Mesendoderm (in vitro differentiated cells): ENCODE data around the gene GOLPH3L. TPM values are rescaled to one million over a fixed set of nuclear protein-coding genes. Genes with fewer than 3 reads are reported as not detected.

Experiments
- DNase-seq: peaks from one replicate; pipeline ENCODE4 v3.0.0; 2013
- H2AK5ac ChIP-seq: 2 replicates; pipeline ENCODE4 v1.6.1; 2013; ENCODE audit warnings: low read length, inconsistent platforms
- H2BK120ac ChIP-seq: 2 replicates; pipeline ENCODE4 v1.6.1; 2013; ENCODE audit warnings: low read depth, mild to moderate bottlenecking, low read length, moderate library complexity, mixed read lengths
- H2BK15ac ChIP-seq: replicated peaks from 2 replicates; pipeline ENCODE4 v1.6.1; 2013; ENCODE audit warnings: low read depth, mild to moderate bottlenecking, moderate library complexity
- H2BK5ac ChIP-seq: 2 replicates; pipeline ENCODE4 v1.6.1; 2013; ENCODE audit warnings: low read length, inconsistent platforms
- H3K18ac ChIP-seq: 2 replicates; pipeline ENCODE4 v1.6.1; 2013; ENCODE audit warnings: mild to moderate bottlenecking, low read length, mixed read lengths
- H3K23ac ChIP-seq: one replicate; pipeline ENCODE4 v1.6.1; 2013; ENCODE audit warnings: low read length
- H3K27ac ChIP-seq: 2 replicates; pipeline ENCODE4 v1.5.1; 2013; ENCODE audit warnings: low read depth, mild to moderate bottlenecking, inconsistent platforms, low read length, moderate library complexity
- H3K27me3 ChIP-seq: 2 replicates; pipeline ENCODE4 v1.6.1; 2013; ENCODE audit warnings: low read length, control low read depth, mild to moderate bottlenecking, inconsistent platforms; ENCODE audit not compliant: insufficient read depth, poor library complexity
- H3K36me3 ChIP-seq: 2 replicates; pipeline ENCODE4 v1.6.1; 2013; ENCODE audit warnings: low read length, inconsistent platforms; ENCODE audit not compliant: control insufficient read depth, insufficient read depth
- H3K4ac ChIP-seq: one replicate; pipeline ENCODE4 v1.6.1; 2013; ENCODE audit warnings: low read depth, mild to moderate bottlenecking, low read length, moderate library complexity
- H3K4me1 ChIP-seq: 2 replicates; pipeline ENCODE4 v1.6.1; 2013; ENCODE audit warnings: low read depth, low read length, inconsistent platforms; ENCODE audit not compliant: control insufficient read depth
- H3K4me2 ChIP-seq: 2 replicates; pipeline ENCODE4 v1.6.1; 2013; ENCODE audit warnings: low read length
- H3K4me3 ChIP-seq: 2 replicates; pipeline ENCODE4 v1.5.1; 2013; ENCODE audit warnings: mild to moderate bottlenecking, low read length
- H3K56ac ChIP-seq: one replicate; pipeline ENCODE4 v1.6.1; 2013; ENCODE audit warnings: low read length
- H3K79me1 ChIP-seq: 2 replicates; pipeline ENCODE4 v1.6.1; 2013; ENCODE audit warnings: low read length, inconsistent platforms
- H3K79me2 ChIP-seq: 2 replicates; pipeline ENCODE4 v1.6.1; 2013; ENCODE audit warnings: mild to moderate bottlenecking, low read length; ENCODE audit not compliant: control insufficient read depth, insufficient read depth
- H3K9ac ChIP-seq: 2 replicates; pipeline ENCODE4 v1.6.1; 2013; ENCODE audit warnings: low read length, inconsistent platforms
- H4K5ac ChIP-seq: one replicate; pipeline ENCODE4 v1.6.1; 2013; ENCODE audit warnings: low read length
- H4K8ac ChIP-seq: one replicate; pipeline ENCODE4 v1.6.1; 2013; ENCODE audit warnings: low read depth, mild to moderate bottlenecking, control low read depth, low read length, moderate library complexity
- WGBS: extraction: QIAGEN DNeasy Blood & Tissue Kit; methylation state at CpG from one replicate; pipeline ENCODE4 v1.1.7; 2013; ENCODE audit warnings: low lambda C conversion rate, missing lambda C conversion rate; ENCODE audit not compliant: insufficient coverage; ENCODE audit errors: extremely low coverage; 5-methylcytosine and 5-hydroxymethylcytosine counted together
- polyA plus RNA-seq, 2 experiments: library from polyadenylated mRNA; stranded (reverse); fragments of 200-250 nt; gene quantifications; one replicate each; pipeline ENCODE4 v1.2.3, GENCODE V29; 2013

Gene GOLPH3L
- 30.2 TPM for polyA plus RNA-seq (2013, experiment 1 of 2)
- 29.5 TPM for polyA plus RNA-seq (2013, experiment 2 of 2)

- H3K79me2 ChIP-seq, result peaks cover 2% of the 10 kb centered on the region
- no peaks in the 10 kb centered on the region for H3K4me1 ChIP-seq
- H3K79me1 ChIP-seq, result no peaks in the 10 kb centered on the region
- peak; percentile 100 for DNase-seq
- H3K27me3 ChIP-seq, result no peaks in the 10 kb centered on the region
- H3K9ac ChIP-seq, result peak within 1 kb of the TSS; percentile 81
- peak within 1 kb of the TSS; percentile 59 for H3K4me2 ChIP-seq
- H3K36me3 ChIP-seq, result no peaks in the 10 kb centered on the region
- H3K23ac ChIP-seq, result no peak within 1 kb of the TSS
- no peak within 1 kb of the TSS for H3K27ac ChIP-seq
- no peak within 1 kb of the TSS for H2BK5ac ChIP-seq
- H2BK120ac ChIP-seq, result no peak within 1 kb of the TSS
- H3K4ac ChIP-seq, result no peak within 1 kb of the TSS
- no peak within 1 kb of the TSS for H3K18ac ChIP-seq
- H2BK15ac ChIP-seq, result no peak within 1 kb of the TSS
- H3K56ac ChIP-seq, result peak within 1 kb of the TSS; percentile 89
- no peak within 1 kb of the TSS for H4K5ac ChIP-seq
- H2AK5ac ChIP-seq, result no peak within 1 kb of the TSS
- WGBS, result no CpG with 5 or more reads among the region's 18 CpGs
- H3K4me3 ChIP-seq, result peak within 1 kb of the TSS; percentile 95
- H4K8ac ChIP-seq, result no peak within 1 kb of the TSS
These were observed at the start of gene GOLPH3L for GRCh38 chr1:150696995-150697927. GOLPH3L (minus strand) TSS chr1:150697154; CDS start chr1:150694838, 2,316 bp downstream.

- Histone ChIP-seq H2BK5ac (no peak overlapping the region), H3K79me1 (no peaks in the 10 kb centered on the region), H3K27ac (no peak overlapping the region), H2BK120ac (no peak overlapping the region), H2AK5ac (no peak overlapping the region), H3K56ac (no peak overlapping the region), H3K27me3 (no peaks in the 10 kb centered on the region), H3K4me3 (no peak overlapping the region), H3K36me3 (no peaks in the 10 kb centered on the region), H3K18ac (no peak overlapping the region), H3K23ac (no peak overlapping the region), H4K5ac (no peak overlapping the region), H3K9ac (no peak overlapping the region), H3K4me2 (no peak overlapping the region), H3K4ac (no peak overlapping the region), H4K8ac (peak overlapping the region; percentile 56), H3K4me1 (no peaks in the 10 kb centered on the region), H3K79me2 (no peaks in the 10 kb centered on the region), H2BK15ac (no peak overlapping the region)
- WGBS, result no CpG with 5 or more reads among the region's 3 CpGs
- DNase-seq, result no peak
These were observed 33.3 kb upstream of the GOLPH3L start for GRCh38 chr1:150730130-150730721.

- Histone ChIP-seq H3K4ac (no peak overlapping the region), H3K9ac (no peak overlapping the region), H3K27ac (no peak overlapping the region), H3K27me3 (no peaks in the 10 kb centered on the region), H3K4me3 (no peak overlapping the region), H3K4me1 (no peaks in the 10 kb centered on the region), H2AK5ac (no peak overlapping the region), H3K79me2 (no peaks in the 10 kb centered on the region), H3K56ac (no peak overlapping the region), H4K8ac (no peak overlapping the region), H3K18ac (no peak overlapping the region), H3K4me2 (no peak overlapping the region), H2BK5ac (no peak overlapping the region), H2BK15ac (no peak overlapping the region), H2BK120ac (no peak overlapping the region), H3K36me3 (no peaks in the 10 kb centered on the region), H4K5ac (no peak overlapping the region), H3K79me1 (no peaks in the 10 kb centered on the region), H3K23ac (no peak overlapping the region)
- DNase-seq, result no peak
- WGBS, result no CpG with 5 or more reads among the region's 2 CpGs
These were observed 27.4 kb upstream of the GOLPH3L start for GRCh38 chr1:150724336-150724735.

GRCh38 chr1:150720703-150721102 is 23.7 kb upstream of the GOLPH3L start, which contains the start of gene HORMAD1:
HORMAD1 (minus strand) TSS chr1:150720895; CDS start chr1:150719505, 1,390 bp downstream.
- Histone ChIP-seq H4K8ac (no peak within 1 kb of the TSS), H3K9ac (no peak within 1 kb of the TSS)

GRCh38 chr1:150720098-150720497 is 23.1 kb upstream of the GOLPH3L start:
- Histone ChIP-seq H3K18ac (no peak overlapping the region), H2AK5ac (no peak overlapping the region), H2BK120ac (no peak overlapping the region), H3K4ac (no peak overlapping the region), H4K5ac (no peak overlapping the region), H2BK15ac (no peak overlapping the region), H3K79me2 (no peaks in the 10 kb centered on the region), H3K4me2 (no peak overlapping the region), H3K9ac (no peak overlapping the region), H3K56ac (no peak overlapping the region), H3K4me3 (no peak overlapping the region), H3K23ac (no peak overlapping the region), H3K36me3 (no peaks in the 10 kb centered on the region), H3K27ac (no peak overlapping the region), H4K8ac (no peak overlapping the region), H2BK5ac (no peak overlapping the region), H3K4me1 (no peaks in the 10 kb centered on the region), H3K27me3 (no peaks in the 10 kb centered on the region), H3K79me1 (no peaks in the 10 kb centered on the region)
- no peak for DNase-seq
- WGBS, result no CpG with 5 or more reads among the region's 21 CpGs

More at GRCh38 chr1:150720703-150721102, 23.7 kb upstream of the GOLPH3L start, which contains the start of gene HORMAD1:
- Histone ChIP-seq H2BK120ac (no peak within 1 kb of the TSS), H3K4ac (no peak within 1 kb of the TSS), H3K56ac (no peak within 1 kb of the TSS), H3K4me1 (no peaks in the 10 kb centered on the region), H3K4me3 (no peak within 1 kb of the TSS), H3K36me3 (no peaks in the 10 kb centered on the region), H4K5ac (no peak within 1 kb of the TSS), H3K18ac (no peak within 1 kb of the TSS), H3K27me3 (no peaks in the 10 kb centered on the region), H3K4me2 (no peak within 1 kb of the TSS), H3K79me1 (no peaks in the 10 kb centered on the region), H2BK15ac (no peak within 1 kb of the TSS), H3K79me2 (no peaks in the 10 kb centered on the region), H2AK5ac (no peak within 1 kb of the TSS), H2BK5ac (no peak within 1 kb of the TSS), H3K23ac (no peak within 1 kb of the TSS), H3K27ac (no peak within 1 kb of the TSS)
- no CpG with 5 or more reads among the region's 24 CpGs for whole genome bisulfite sequencing
- no peak for DNase-seq
